Bladder microvascular endothelial cell (primary cell): Measurements from ENCODE around the gene CGB8. TPM values are rescaled to one million over a fixed set of nuclear protein-coding genes. Genes with fewer than 3 reads are reported as not detected.

Experiments
- total RNA-seq: library from RNA; depleted of rRNA; stranded (reverse); fragments of >200 nt; gene quantifications from 2 replicates; pipeline ENCODE4 v1.2.3, GENCODE V29; 2014

The CGB8 gene
- total RNA-seq: not detected in 2 replicates

GRCh38 chr19:49049011-49049410 lies at the start of gene CGB8:
Gene CGB8, minus strand, starts transcription at chr19:49049111. Its CDS starts 372 bp downstream, at chr19:49048739.

GRCh38 chr19:49085020-49085867 lies 36.3 kb upstream of the CGB8 start, which contains the start of gene SNRNP70:
Gene SNRNP70, plus strand, starts transcription at chr19:49085451. Its CDS starts 964 bp downstream, at chr19:49086415.

DNA sequence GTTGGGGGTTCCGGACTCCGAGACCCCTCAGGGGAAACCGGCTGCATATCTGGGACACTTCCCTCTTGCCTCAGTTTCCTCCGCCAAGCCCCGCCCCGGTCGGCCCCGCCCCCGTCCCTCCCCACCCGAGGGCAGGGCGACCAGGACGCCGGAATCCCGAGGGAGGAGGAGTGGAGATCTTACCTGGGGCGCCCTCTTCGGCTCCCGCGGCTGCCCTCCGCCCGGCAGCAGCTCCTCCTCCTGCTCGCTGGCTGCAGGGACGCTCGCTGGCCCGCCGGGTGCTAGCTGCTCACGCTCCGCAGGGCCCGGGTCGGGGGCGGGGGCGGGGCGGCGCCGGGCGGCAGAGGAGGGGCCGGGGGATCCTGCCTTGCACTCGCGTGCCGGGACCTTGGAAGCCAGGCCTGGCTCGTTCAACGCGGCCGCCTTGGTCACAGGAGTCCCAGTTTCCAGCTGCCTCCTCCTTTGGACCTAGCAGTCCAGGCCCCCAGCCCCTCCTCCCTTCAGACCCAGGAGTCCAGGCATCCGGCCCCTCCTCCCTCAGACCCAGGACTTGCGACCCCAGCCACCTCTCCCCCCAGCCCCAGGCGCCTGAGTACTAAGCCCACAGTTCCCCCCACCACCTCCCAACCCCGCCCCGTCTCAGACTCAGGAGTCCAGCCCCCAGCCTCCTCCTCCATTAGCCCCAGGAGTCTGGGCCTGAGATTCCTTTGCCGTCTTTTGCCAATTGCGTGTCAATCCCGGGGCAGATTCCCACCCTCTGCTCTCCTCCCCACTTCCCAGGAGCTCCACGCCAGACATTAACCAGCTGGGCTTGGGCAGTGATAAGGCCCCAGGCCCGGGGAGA lies 16.1 kb upstream of the CGB8 start, which contains the start of gene NTF4:
Gene NTF4 (minus strand): TSS at position 51 of the 844 bp plus-strand sequence. CDS start 2,821 bp downstream, outside the sequence.

DNA sequence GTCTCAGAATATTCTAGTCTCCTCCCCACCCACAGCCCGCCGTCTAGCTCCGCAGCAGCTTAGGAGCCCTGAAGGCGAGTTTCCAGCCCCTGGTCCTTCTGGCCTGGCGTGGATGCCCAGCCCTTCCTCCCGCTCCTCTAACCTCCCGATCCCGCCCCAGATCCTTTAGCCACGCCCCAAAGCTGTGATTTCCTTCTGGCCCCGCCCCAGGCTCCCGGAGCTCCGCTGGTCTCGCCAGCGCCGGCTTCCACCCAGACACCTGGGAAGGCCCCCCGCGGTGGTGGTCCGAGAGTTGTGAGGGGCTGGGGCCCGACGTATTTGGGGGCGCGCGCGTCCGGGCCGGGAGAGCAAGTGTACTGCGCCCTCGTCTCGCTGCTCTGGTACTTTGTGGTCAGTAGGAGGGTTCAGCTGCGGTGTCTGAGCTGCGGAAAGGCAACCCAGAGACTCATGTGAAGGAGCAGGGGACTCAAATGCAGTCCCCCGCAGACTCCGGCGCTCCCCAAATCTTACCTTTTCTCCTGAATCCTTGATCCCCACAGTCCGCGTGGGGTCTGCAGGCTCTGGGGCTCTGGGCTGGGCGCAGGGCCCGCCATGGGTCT lies 8.8 kb upstream of the CGB8 start, which contains the start of gene CGB7:
Gene CGB7 (minus strand): TSS at position 114 of the 599 bp plus-strand sequence. CDS start 2,374 bp downstream, outside the sequence.

GRCh38 chr19:49043548-49043947 lies 5.4 kb downstream of the CGB8 start, which contains the start of gene CGB5:
Gene CGB5, plus strand, starts transcription at chr19:49043848. Its CDS starts 362 bp downstream, at chr19:49044210.

DNA sequence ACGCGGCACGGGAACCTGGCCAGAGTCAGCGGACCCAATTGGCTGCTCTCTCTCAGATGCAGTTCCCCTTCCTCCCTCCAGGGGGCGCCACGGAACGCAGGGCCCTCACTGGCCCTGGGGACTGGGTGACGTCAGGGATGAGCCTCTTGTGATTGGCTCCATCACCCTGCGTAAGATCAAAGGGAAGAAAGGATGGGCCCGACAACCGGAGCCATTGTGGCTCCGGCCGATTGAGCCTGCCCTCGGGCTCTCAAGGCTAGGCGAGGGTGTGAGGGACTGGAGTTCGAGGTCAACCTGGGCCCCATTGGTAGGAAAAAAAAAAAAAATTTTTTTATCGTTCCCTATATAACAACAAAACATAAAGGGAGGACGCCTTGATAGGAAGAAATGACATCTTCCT lies 12.1 kb downstream of the CGB8 start, which contains the start of gene CGB1:
Gene CGB1 (minus strand): TSS at position 81 of the 400 bp plus-strand sequence. CDS start 184 bp downstream, outside the sequence.

GRCh38 chr19:49031642-49032301 lies 17.1 kb downstream of the CGB8 start, which contains the start of gene CGB2:
Gene CGB2, plus strand, starts transcription at chr19:49031890. Its CDS starts 206 bp downstream, at chr19:49032096.

DNA sequence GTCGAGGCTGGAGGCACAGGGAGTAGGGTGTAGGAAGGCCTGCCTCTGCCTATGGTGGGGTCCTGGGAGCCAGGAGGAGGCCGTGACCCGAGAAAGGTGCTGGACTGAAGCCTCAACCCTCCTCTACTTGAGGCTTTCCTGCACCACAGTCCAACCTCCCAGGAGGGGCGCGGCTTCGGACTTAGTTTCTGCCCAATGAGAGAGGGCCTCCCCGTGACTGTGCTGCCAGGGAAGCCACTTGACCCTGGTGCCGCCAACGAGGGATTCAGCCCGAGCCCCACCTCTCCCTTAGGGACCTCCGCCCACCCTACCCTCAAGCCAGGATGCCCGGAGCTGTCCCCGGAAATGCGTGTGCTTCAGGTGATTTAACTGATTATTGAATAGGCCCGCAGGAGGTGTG lies 24.7 kb downstream of the CGB8 start, which contains the start of gene CGB3:
Gene CGB3 (minus strand): TSS at position 101 of the 400 bp plus-strand sequence. CDS start 362 bp downstream, outside the sequence.

DNA sequence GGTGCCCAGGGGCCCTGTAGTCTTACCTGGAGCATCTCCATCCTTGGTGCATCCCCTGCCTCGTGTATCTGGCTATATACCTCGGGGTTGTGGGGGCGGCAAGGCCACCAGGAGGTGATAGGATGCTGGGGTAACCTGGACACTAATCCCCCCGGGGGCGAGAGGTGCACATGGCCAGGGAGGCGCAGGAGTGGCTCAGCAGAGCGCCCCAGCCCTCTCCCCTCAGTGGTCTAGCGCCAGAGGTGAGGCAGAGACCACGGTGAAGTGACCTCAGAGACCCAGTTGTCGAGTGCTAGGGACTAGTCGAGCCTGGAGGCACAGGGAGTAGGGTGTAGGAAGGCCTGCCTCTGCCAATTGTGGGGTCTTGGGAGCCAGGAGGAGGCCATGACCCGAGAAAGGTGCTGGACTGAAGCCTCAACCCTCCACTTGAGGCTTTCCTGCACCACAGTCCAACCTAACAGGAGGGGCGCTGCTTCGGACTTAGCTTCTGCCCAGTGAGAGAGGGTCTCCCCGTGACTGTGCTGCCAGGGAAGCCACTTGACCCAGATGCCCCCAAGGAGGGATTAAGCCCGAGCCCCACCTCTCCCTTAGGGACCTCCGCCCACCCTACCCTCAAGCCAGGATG lies 31.8 kb downstream of the CGB8 start, which contains the start of gene LHB:
Gene LHB (minus strand): TSS at position 51 of the 625 bp plus-strand sequence. CDS start 10 bp downstream, at position 41.

Other genes with a start within 250 kb of the CGB8 start
- 31.7 and 33.9 TPM in 2 replicates for gene BCAT2, start 238.1 kb downstream of the CGB8 start, total RNA-seq
- 5.7 and 9.9 TPM in 2 replicates for gene HSD17B14, start 212.6 kb downstream of the CGB8 start, total RNA-seq
- gene PLEKHA4, start 180.5 kb downstream of the CGB8 start, total RNA-seq: 0.32 and 4.3 TPM in 2 replicates
- 22.8 and 63.6 TPM in 2 replicates for gene PPP1R15A, start 176.7 kb downstream of the CGB8 start, total RNA-seq
- gene TULP2, start 150.4 kb downstream of the CGB8 start, total RNA-seq: 0.13 and 0.16 TPM in 2 replicates
- gene NUCB1, start 148.8 kb downstream of the CGB8 start, total RNA-seq: 158 and 247 TPM in 2 replicates
- not detected in 2 replicates for gene DHDH, start 115.4 kb downstream of the CGB8 start, total RNA-seq
- 90.2 and 164 TPM in 2 replicates for gene BAX, start 94.2 kb downstream of the CGB8 start, total RNA-seq
- 707 and 962 TPM in 2 replicates for gene FTL, start 83.8 kb downstream of the CGB8 start, total RNA-seq
- 24.0 and 25.6 TPM in 2 replicates for gene GYS1, start 55.8 kb downstream of the CGB8 start, total RNA-seq
- gene RUVBL2, start 55.2 kb downstream of the CGB8 start, total RNA-seq: 199 and 209 TPM in 2 replicates
- 0.16 TPM in 1 of 2 replicates, not detected in the other for gene LHB, start 32.0 kb downstream of the CGB8 start, total RNA-seq
- gene CGB3, start 24.8 kb downstream of the CGB8 start, total RNA-seq: not detected in 2 replicates
- not detected in 2 replicates for gene CGB2, start 17.2 kb downstream of the CGB8 start, total RNA-seq
- gene CGB1, start 12.2 kb downstream of the CGB8 start, total RNA-seq: not detected in 2 replicates
- gene CGB5, start 5.3 kb downstream of the CGB8 start, total RNA-seq: not detected in 2 replicates
- gene CGB7, start 8.6 kb upstream of the CGB8 start, total RNA-seq: under 0.01 TPM in 1 of 2 replicates, not detected in the other
- not detected in 2 replicates for gene NTF4, start 15.7 kb upstream of the CGB8 start, total RNA-seq
- not detected in 2 replicates for gene KCNA7, start 23.6 kb upstream of the CGB8 start, total RNA-seq
- gene SNRNP70, start 36.3 kb upstream of the CGB8 start, total RNA-seq: 141 and 222 TPM in 2 replicates
- gene LIN7B, start 65.3 kb upstream of the CGB8 start, total RNA-seq: 1.4 and 1.5 TPM in 2 replicates
- 0.65 and 0.88 TPM in 2 replicates for gene C19orf73, start 70.0 kb upstream of the CGB8 start, total RNA-seq
- gene PPFIA3, start 70.4 kb upstream of the CGB8 start, total RNA-seq: 3.4 and 3.9 TPM in 2 replicates
- 0.06 TPM in 1 of 2 replicates, not detected in the other for gene HRC, start 106.3 kb upstream of the CGB8 start, total RNA-seq
- 19.8 and 24.1 TPM in 2 replicates for gene TRPM4, start 108.7 kb upstream of the CGB8 start, total RNA-seq